HEK293 (cell line): ENCODE measurements around the gene USP6NL.

Experiments
- YY1 ChIP-seq: fragments of 450-650 bp; formaldehyde crosslinking; IDR thresholded peaks from 2 replicates; pipeline ENCODE4 v1.5.1; 2018; ENCODE audit warnings: missing biosample characterization, missing genetic modification characterization
- ZNF561 ChIP-seq: fragments of 450-650 bp; IDR thresholded peaks from 2 replicates; pipeline ENCODE4 v1.5.1; 2018; ENCODE audit warnings: missing biosample characterization, missing genetic modification characterization, borderline replicate concordance
- TF ChIP-seq, protein P1 (sequence below): fragments of 450-650 bp; formaldehyde crosslinking; IDR thresholded peaks from 2 replicates; pipeline ENCODE4 v1.5.1; 2016; ENCODE audit warnings: missing biosample characterization, missing genetic modification characterization
- TF ChIP-seq, protein P2 (sequence below): fragments of 450-650 bp; formaldehyde crosslinking; IDR thresholded peaks from 2 replicates; pipeline ENCODE4 v1.5.1; 2017; ENCODE audit warnings: missing biosample characterization, missing genetic modification characterization

GRCh38 chr10:11446133-11446532 lies 165.3 kb downstream of the USP6NL start:
- no peak for TF ChIP-seq YY1 (tag by site-specific recombination)
- TF ChIP-seq, protein P1, sequence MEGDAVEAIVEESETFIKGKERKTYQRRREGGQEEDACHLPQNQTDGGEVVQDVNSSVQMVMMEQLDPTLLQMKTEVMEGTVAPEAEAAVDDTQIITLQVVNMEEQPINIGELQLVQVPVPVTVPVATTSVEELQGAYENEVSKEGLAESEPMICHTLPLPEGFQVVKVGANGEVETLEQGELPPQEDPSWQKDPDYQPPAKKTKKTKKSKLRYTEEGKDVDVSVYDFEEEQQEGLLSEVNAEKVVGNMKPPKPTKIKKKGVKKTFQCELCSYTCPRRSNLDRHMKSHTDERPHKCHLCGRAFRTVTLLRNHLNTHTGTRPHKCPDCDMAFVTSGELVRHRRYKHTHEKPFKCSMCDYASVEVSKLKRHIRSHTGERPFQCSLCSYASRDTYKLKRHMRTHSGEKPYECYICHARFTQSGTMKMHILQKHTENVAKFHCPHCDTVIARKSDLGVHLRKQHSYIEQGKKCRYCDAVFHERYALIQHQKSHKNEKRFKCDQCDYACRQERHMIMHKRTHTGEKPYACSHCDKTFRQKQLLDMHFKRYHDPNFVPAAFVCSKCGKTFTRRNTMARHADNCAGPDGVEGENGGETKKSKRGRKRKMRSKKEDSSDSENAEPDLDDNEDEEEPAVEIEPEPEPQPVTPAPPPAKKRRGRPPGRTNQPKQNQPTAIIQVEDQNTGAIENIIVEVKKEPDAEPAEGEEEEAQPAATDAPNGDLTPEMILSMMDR (tag by site-specific recombination): no peak
- no peak for TF ChIP-seq ZNF561
- TF ChIP-seq, protein P2, sequence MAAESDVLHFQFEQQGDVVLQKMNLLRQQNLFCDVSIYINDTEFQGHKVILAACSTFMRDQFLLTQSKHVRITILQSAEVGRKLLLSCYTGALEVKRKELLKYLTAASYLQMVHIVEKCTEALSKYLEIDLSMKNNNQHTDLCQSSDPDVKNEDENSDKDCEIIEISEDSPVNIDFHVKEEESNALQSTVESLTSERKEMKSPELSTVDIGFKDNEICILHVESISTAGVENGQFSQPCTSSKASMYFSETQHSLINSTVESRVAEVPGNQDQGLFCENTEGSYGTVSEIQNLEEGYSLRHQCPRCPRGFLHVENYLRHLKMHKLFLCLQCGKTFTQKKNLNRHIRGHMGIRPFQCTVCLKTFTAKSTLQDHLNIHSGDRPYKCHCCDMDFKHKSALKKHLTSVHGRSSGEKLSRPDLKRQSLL: no peak
